Astrocyte (in vitro differentiated cells and primary cell): ENCODE results near the gene SUOX. TPM values are rescaled to one million over a fixed set of nuclear protein-coding genes. Genes with fewer than 3 reads are reported as not detected.

ENCODE experiments used
- DNase-seq: peaks from one replicate; pipeline ENCODE4 v3.0.0-alpha.2; 2010; ENCODE audit warnings: low read depth
- FAIRE-seq: peaks from 2 replicates; lab custom pipeline; 2011; peaks lifted over from hg19 to GRCh38; lab: Jason Lieb, UNC
- H2AFZ ChIP-seq: 2 replicates; pipeline ENCODE4 v1.6.0; 2012; ENCODE audit warnings: low read depth, low read length, inconsistent platforms
- H3K27ac ChIP-seq: 2 replicates; pipeline ENCODE4 v1.5.1; 2011; ENCODE audit warnings: low read depth, low read length, inconsistent platforms
- H3K27me3 ChIP-seq: 2 replicates; pipeline ENCODE4 v1.6.0; 2011; ENCODE audit warnings: low read length, inconsistent platforms; ENCODE audit not compliant: insufficient read depth
- H3K36me3 ChIP-seq: 2 replicates; pipeline ENCODE4 v1.5.1; 2011; ENCODE audit warnings: low read length, inconsistent platforms; ENCODE audit not compliant: insufficient read depth
- H3K4me1 ChIP-seq: 2 replicates; pipeline ENCODE4 v1.5.1; 2011; ENCODE audit warnings: low read length, inconsistent platforms; ENCODE audit not compliant: insufficient read depth
- H3K4me2 ChIP-seq: 2 replicates; pipeline ENCODE4 v1.6.0; 2012; ENCODE audit warnings: low read length, inconsistent platforms
- H3K4me3 ChIP-seq: 2 replicates; pipeline ENCODE4 v1.5.1; 2011; ENCODE audit warnings: low read depth, mild to moderate bottlenecking, low read length, inconsistent platforms; ENCODE audit not compliant: insufficient read depth
- H3K79me2 ChIP-seq: 2 replicates; pipeline ENCODE4 v1.6.0; 2012; ENCODE audit warnings: mild to moderate bottlenecking, low read length, inconsistent platforms; ENCODE audit not compliant: insufficient read depth
- H3K9ac ChIP-seq: 2 replicates; pipeline ENCODE4 v1.6.0; 2012; ENCODE audit warnings: mild to moderate bottlenecking, low read length, inconsistent platforms
- H3K9me3 ChIP-seq: 2 replicates; pipeline ENCODE4 v1.5.1; 2012; ENCODE audit warnings: low read depth, mild to moderate bottlenecking, low read length, inconsistent platforms; ENCODE audit not compliant: insufficient read depth
- H4K20me1 ChIP-seq: 2 replicates; pipeline ENCODE4 v1.6.0; 2012; ENCODE audit warnings: low read length, inconsistent platforms; ENCODE audit not compliant: insufficient read depth
- H3K27ac Mint-ChIP-seq: one replicate; pipeline ENCODE4 v1.8.0; 2021; ENCODE audit warnings: mild to moderate bottlenecking, mixed read lengths; ENCODE audit not compliant: unreplicated experiment
- H3K27me3 Mint-ChIP-seq: one replicate; pipeline ENCODE4 v1.8.0; 2021; ENCODE audit warnings: low read depth, mixed read lengths; ENCODE audit not compliant: unreplicated experiment
- H3K36me3 Mint-ChIP-seq: one replicate; pipeline ENCODE4 v1.8.0; 2021; ENCODE audit warnings: low read depth, mixed read lengths; ENCODE audit not compliant: unreplicated experiment
- H3K4me1 Mint-ChIP-seq: one replicate; pipeline ENCODE4 v1.8.0; 2021; ENCODE audit warnings: low read depth, mixed read lengths; ENCODE audit not compliant: unreplicated experiment
- H3K4me3 Mint-ChIP-seq: one replicate; pipeline ENCODE4 v1.8.0; 2021; ENCODE audit warnings: mild to moderate bottlenecking, moderate library complexity, mixed read lengths; ENCODE audit not compliant: unreplicated experiment
- H3K9me3 Mint-ChIP-seq: one replicate; pipeline ENCODE4 v1.8.0; 2021; ENCODE audit warnings: mild to moderate bottlenecking, mixed read lengths; ENCODE audit not compliant: unreplicated experiment
- EZH2 ChIP-seq: IDR thresholded peaks from 2 replicates; pipeline ENCODE4 v1.6.1; 2012; ENCODE audit warnings: mild to moderate bottlenecking, low read length, inconsistent platforms; ENCODE audit not compliant: insufficient read depth
- total RNA-seq: library from RNA; stranded (reverse); gene quantifications from 2 replicates; pipeline ENCODE4 v1.2.1, GENCODE V29; 2021
- TF ChIP-seq, protein P1 (sequence below): IDR thresholded peaks from 2 replicates; pipeline ENCODE4 v1.5.1; 2011; ENCODE audit warnings: low read depth, mild to moderate bottlenecking, inconsistent platforms, low read length, moderate library complexity; ENCODE audit not compliant: insufficient read depth

SUOX gene
- total RNA-seq, 1 donor from 2014 or later, result 14.3 TPM

- Histone ChIP-seq H3K4me1 (peaks cover 9% of the 10 kb centered on the region), H4K20me1 (no peaks in the 10 kb centered on the region), H3K79me2 (no peaks in the 10 kb centered on the region), H3K27me3 (no peaks in the 10 kb centered on the region), H3K27ac (no peak overlapping the region), H3K9me3 (no peaks in the 10 kb centered on the region), H3K4me3 (no peak overlapping the region), H3K36me3 (peaks cover 10% of the 10 kb centered on the region), H3K4me2 (peak overlapping the region; percentile 6), H2AFZ (no peak overlapping the region), H3K9ac (no peak overlapping the region)
- peaks cover 3% of the 10 kb centered on the region for H3K27me3 Mint-ChIP-seq
- TF ChIP-seq, protein P1, sequence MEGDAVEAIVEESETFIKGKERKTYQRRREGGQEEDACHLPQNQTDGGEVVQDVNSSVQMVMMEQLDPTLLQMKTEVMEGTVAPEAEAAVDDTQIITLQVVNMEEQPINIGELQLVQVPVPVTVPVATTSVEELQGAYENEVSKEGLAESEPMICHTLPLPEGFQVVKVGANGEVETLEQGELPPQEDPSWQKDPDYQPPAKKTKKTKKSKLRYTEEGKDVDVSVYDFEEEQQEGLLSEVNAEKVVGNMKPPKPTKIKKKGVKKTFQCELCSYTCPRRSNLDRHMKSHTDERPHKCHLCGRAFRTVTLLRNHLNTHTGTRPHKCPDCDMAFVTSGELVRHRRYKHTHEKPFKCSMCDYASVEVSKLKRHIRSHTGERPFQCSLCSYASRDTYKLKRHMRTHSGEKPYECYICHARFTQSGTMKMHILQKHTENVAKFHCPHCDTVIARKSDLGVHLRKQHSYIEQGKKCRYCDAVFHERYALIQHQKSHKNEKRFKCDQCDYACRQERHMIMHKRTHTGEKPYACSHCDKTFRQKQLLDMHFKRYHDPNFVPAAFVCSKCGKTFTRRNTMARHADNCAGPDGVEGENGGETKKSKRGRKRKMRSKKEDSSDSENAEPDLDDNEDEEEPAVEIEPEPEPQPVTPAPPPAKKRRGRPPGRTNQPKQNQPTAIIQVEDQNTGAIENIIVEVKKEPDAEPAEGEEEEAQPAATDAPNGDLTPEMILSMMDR, result peak; percentile 41
- no peak for TF ChIP-seq EZH2
- H3K4me1 Mint-ChIP-seq, result peaks cover 8% of the 10 kb centered on the region
- DNase-seq, result peak; percentile 62
- H3K9me3 Mint-ChIP-seq, result peaks cover 2% of the 10 kb centered on the region
- no peak for FAIRE-seq
- H3K36me3 Mint-ChIP-seq, result peaks cover 22% of the 10 kb centered on the region
- peak overlapping the region; percentile 52 for H3K4me3 Mint-ChIP-seq
- H3K27ac Mint-ChIP-seq, result peak overlapping the region; percentile 8
Measured at GRCh38 chr12:55955800-55956508, 41.1 kb upstream of the SUOX start.

DNA sequence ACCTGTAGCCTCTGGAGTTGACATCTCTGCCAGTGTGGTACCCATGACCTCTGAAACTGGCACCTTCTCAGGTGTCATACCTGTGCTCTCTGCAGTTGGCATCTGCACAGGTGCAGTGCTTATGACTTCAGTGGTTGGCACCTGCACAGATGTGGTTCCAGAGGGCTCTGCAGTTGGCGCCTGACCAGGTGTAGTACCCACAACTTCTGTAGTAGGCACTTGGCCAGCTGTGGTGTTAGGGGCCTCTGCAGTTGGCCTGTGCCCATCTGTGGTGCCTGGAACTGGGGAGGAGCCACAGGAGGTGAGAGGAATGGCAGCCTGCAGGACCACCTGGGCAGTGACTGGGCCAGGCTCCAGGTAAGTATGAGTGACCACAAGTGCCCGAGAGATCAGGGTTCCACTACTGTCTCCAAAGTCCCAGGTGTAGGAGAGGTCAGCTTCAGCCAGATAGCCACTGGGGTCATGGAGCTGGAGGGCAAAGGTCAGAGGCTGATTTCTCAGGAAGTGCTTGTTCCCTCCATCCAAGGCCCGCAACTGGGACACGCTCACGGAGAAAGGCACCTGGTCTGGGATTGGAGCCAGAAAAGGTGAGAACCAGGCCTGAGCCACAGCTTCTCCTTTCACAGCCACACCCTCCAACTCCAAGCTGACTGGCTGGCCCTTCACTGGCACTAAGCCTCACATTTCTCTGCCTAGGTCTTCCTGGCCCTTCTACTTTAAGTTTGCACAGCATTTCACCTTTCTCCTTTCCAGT, 39.8 kb upstream of the SUOX start:
- Histone ChIP-seq H4K20me1 (no peaks in the 10 kb centered on the region), H3K9ac (no peak overlapping the region), H3K4me2 (no peak overlapping the region), H3K27ac (no peak overlapping the region), H3K79me2 (no peaks in the 10 kb centered on the region), H3K9me3 (no peaks in the 10 kb centered on the region), H3K27me3 (no peaks in the 10 kb centered on the region), H3K36me3 (peaks cover 3% of the 10 kb centered on the region), H3K4me1 (peaks cover 9% of the 10 kb centered on the region), H3K4me3 (no peak overlapping the region), H2AFZ (no peak overlapping the region)
- Mint-ChIP-seq H3K36me3 (peaks cover 12% of the 10 kb centered on the region), H3K27me3 (peaks cover 3% of the 10 kb centered on the region), H3K9me3 (peaks cover 2% of the 10 kb centered on the region), H3K4me1 (peaks cover 8% of the 10 kb centered on the region), H3K4me3 (peak overlapping the region; percentile 60), H3K27ac (no peak overlapping the region)
- TF ChIP-seq, protein P1, result no peak
- no peak for TF ChIP-seq EZH2
- FAIRE-seq (no peak), DNase-seq (no peak)

DNA sequence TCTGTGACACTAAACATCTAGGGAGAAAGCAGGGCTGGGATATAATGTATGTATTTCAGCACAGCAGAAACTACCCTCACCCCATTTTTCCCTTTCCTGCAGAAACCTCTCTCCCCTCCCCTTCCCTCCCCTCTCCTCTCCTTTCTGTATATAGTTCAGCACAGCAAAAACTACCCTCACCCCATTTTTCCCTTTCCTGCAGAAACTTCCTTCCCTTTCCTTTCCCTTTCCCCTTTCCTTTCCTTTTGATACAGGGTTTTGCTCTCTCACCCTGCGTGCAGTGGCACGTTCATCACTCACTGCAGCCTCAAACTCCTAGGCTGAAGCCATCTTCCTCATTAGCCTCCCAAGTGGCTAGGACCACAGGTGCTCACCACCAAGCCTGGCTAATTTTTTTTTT, 33.3 kb upstream of the SUOX start:
- no peak overlapping the region for H3K4me3 Mint-ChIP-seq

More for the DNA sequence above, 33.3 kb upstream of the SUOX start:
- Histone ChIP-seq H3K4me2 (no peak overlapping the region), H4K20me1 (no peaks in the 10 kb centered on the region), H3K4me1 (peaks cover 15% of the 10 kb centered on the region), H2AFZ (no peak overlapping the region), H3K36me3 (no peaks in the 10 kb centered on the region), H3K79me2 (peaks cover 21% of the 10 kb centered on the region), H3K27ac (no peak overlapping the region), H3K9ac (no peak overlapping the region), H3K4me3 (no peak overlapping the region), H3K9me3 (no peaks in the 10 kb centered on the region), H3K27me3 (no peaks in the 10 kb centered on the region)
- Mint-ChIP-seq H3K27ac (no peak overlapping the region), H3K4me1 (peaks cover 6% of the 10 kb centered on the region), H3K27me3 (no peaks in the 10 kb centered on the region), H3K9me3 (no peaks in the 10 kb centered on the region), H3K36me3 (no peaks in the 10 kb centered on the region)
- TF ChIP-seq EZH2, result no peak
- TF ChIP-seq, protein P1, result no peak
- FAIRE-seq, result no peak
- no peak for DNase-seq
